ENCODE data around the gene ROR1.
"Not testable (repeated sequence)": the region's sequence is repeated elsewhere in the genome, so short reads cannot be mapped to it uniquely, and the experiment has no call there.

ROR1 gene

GRCh38 chr1:64100791-64101190 is 327.0 kb downstream of the ROR1 start:
- no peak for DNase-seq (ENCODE audit: low read depth in 2 of 2)

DNA sequence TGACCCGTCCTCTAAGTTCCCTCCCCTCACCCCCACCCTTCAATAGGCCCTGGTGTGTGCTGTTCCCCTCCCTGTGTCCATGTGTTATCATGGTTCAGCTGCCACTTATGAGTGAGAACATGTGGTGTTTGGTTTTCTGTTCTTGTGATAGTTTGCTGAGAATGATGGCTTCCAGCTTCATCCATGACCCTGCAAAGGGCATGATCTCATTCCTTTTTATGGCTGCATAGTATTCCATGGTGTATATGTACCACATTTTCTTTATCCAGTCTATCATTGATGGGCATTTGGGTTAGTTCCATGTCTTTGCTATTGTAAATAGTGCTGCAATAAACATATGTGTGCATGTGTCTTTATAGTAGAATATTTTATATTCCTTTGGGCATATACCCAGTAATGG is 330.8 kb downstream of the ROR1 start:
- DNase-seq (ENCODE audit: low read depth in 2 of 2), result not testable (repeated sequence)

DNA sequence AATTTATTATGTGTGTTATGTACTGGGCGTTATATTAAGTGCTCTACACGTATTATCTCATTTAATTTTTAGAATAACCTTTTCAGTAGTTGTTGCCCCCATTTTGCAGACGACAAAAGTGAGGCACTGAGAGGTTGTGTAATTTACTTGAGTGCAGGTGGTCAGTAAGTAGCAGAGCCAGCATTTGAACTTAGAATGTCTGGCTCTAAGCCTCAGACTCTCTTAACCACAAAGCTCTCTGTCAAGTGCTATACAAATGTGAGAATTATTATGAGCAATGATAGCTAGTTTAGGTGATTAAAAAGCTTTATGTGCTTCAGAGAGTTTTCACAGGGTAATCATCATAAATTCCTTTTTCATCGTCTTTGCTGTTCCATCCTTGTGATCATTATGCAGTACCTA is 333.3 kb downstream of the ROR1 start:
- no peak for DNase-seq (ENCODE audit: low read depth in 2 of 2)

DNA sequence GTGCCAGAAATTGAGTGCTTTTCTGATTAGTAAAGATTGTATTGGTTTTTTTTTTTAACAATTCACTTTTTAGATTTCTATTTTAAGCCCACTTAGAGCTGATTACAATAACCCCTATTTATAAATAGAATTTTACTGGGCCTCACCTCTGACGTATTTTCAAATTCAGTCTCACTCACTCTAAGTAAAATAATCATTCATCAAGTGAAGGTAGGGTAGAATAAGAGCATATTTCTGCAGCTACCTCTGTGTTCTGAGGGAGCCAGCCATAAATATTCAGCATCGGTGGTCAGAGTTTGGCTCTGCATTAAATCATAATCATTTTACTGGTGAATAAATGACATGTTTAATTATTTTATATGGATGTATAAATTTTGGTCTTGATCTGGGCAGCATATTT is 333.8 kb downstream of the ROR1 start:
- no peak for DNase-seq (ENCODE audit: low read depth in 2 of 2)

DNA sequence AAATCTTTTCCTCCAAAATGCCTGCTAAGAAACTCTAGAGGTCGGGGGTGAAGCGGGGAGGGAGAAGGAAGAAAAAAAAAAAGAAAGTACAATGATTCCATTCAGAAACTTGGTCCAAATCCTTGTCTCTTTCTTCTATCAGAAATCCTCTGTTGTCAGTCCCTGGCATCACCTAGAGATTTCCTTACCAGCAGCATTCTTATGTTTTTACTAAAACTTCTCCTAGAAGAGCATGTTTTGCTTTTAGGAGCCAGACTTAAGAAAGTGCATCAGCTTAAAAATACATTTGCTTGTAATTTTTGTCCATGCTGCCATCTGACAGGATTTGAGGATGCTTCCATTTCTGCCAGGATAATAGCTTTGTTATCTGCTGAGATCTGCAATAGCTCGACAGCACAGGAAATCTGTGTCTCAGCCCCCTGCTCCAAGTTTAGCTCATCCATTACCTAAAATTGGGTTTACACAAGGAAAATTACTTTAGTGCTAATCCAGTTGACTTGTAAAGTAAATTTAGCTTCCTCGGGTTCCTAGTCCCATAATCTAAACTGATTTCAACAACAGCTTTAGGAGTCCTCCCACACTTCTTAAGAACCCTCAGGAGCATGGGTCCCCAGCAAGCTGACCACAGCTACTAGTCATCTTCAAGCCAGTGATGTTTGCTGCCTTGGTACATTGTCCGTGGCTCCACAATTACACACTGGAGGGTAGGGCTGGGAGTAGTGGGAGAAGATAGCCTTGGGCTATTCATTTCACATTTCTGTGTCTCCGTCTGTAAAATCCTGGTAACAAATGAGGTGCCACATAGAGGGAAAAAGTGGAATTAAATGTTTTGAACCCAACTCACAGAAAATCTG is 337.3 kb downstream of the ROR1 start:
- DNase-seq (ENCODE audit: low read depth in 2 of 2), result no peak

DNA sequence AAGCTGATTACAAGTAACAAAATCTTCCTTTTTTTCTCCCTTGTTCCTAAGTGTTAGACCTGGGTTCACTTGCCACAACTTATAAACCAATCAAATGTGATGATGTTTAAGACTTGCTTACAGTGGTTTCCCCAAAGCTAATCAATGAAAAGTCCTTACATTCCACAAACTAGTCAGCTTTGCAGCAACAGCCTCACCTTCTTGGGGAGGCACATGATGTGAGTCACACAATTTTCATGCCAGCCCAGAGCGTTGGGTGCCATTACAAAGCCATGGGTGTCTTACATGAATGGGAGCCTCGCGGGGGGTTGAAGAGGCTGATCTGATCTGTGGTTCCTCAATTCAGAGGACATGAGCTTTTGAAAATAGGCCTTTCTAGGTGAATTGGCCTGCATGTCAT is 338.0 kb downstream of the ROR1 start:
- no peak for DNase-seq (ENCODE audit: low read depth in 2 of 2)

DNA sequence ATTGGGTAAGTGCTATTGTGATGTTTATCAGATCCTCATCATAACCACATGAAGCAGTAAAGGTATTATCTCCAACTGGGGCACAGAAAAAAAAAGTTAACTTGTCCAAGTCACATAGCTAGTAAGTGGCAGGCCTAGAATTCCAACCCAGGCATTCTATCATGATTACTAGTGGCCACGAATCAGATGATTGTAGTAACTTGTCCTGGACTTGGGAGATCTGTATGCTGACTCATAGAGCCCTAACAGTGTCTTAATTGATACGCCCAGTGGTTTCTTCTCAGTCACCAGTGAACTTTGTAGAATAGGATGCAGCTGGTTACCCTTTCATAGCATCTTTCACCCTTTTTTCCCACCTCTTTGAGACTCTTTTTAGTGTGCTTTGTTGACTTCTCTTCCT is 338.5 kb downstream of the ROR1 start:
- no peak for DNase-seq (ENCODE audit: low read depth in 2 of 2)

GRCh38 chr1:64114012-64114525 is 340.3 kb downstream of the ROR1 start:
- DNase-seq (ENCODE audit: low read depth in 2 of 2), result no peak

DNA sequence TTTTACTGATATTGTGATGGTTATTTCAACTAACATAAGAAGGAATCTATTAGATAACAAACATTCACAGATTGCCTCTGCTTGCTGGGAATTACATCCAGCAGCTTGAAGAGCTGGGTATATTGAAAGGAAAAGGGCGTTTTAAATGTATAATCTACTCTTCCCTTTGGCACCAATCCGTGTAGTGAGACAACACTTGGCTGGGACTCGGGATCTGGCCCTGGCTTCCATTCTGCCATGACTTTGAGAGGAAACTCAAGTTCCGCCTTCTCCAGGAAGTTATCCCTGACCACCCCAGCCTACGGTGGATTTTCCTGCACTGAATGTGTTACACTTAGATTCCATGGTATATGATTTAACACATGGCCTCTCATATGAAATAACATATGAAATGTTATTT is 342.7 kb downstream of the ROR1 start:
- DNase-seq (ENCODE audit: low read depth in 2 of 2), result no peak

GRCh38 chr1:64117492-64117891 is 343.7 kb downstream of the ROR1 start:
- no peak for DNase-seq (ENCODE audit: low read depth in 2 of 2)

- DNase-seq (ENCODE audit: low read depth in 2 of 2), result no peak
Measured at GRCh38 chr1:64121766-64122385, 348.1 kb downstream of the ROR1 start.

DNA sequence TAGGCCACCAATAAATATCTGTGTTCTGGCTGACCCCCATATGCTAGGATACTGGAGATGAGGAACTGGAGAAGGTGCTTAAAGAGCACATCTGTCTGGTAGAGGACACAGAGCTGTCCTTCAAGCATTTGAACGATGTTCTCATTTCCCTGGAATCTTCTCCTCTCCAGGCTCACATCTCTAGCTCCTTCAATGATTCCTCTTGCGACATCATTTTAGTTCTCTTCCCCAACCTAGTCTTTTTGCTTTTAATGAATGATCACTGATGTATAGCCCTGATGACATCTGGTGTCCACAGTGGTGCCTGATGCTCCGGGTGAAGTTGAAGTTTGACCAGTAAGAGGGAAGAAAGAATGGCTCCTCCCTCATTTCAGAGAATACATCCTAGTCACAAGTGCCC is 348.8 kb downstream of the ROR1 start:
- no peak for DNase-seq (ENCODE audit: low read depth in 2 of 2)

- no peak for DNase-seq (ENCODE audit: low read depth in 2 of 2)
Measured at GRCh38 chr1:64124704-64125440, 351.1 kb downstream of the ROR1 start.

DNA sequence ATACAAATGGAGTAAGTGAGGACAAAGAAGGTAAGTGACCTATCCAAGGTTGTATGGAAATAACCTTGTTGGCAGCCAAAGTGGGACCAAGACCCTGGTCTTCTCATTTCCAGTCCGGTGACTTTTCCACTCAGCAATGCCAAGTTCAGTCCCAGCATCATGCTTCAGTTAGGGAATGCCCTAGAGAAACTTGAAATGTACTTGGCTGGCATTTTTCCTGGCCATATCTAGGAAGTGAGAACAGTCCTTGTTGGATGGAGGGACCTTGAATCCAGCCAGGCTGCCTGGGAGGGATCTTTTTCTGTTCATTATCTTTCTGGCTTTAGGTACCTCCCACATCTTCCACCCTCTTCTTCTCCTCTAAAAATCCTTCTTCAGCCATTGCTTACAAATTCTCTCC is 352.8 kb downstream of the ROR1 start:
- no peak for DNase-seq (ENCODE audit: low read depth in 2 of 2)

DNA sequence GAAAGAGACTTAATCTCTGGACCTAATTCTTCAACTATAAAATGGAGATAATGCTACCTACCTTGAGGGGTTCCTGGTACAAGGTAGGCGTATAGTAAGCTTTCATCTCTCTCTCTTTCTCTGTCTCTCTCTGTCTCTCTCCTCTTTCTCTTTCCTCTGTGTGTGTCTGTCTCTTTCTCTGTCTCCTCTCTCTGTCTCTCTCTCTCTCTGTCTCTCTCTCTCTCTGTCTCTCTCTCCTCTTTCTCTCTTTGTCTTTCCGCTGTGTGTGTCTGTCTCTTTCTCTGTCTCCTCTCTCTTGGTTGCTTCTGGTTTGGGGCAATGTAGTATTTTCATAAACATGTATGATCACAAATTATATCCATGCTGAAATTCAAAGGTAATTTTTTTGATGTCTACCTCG is 353.5 kb downstream of the ROR1 start:
- no peak for DNase-seq (ENCODE audit: low read depth in 2 of 2)

DNA sequence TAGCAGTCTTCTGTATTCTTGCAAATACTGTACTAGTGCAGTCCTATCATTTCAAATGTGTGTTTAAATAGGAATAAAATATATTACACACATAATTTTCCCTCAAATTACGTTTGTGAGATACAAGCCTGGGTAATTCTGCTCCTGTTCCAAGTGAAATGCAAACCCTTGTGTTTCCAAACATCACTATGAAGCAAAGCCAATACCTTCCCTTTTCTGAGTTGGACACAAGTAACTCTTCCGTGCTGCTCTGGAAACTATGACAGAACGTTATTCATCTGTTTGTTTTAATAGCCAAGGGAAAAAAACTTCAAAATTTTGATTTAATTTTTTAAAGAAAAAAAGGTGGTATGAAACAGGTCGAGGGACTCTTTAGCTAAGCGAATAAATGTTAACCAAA is 355.9 kb downstream of the ROR1 start:
- no peak for DNase-seq (ENCODE audit: low read depth in 2 of 2)

DNA sequence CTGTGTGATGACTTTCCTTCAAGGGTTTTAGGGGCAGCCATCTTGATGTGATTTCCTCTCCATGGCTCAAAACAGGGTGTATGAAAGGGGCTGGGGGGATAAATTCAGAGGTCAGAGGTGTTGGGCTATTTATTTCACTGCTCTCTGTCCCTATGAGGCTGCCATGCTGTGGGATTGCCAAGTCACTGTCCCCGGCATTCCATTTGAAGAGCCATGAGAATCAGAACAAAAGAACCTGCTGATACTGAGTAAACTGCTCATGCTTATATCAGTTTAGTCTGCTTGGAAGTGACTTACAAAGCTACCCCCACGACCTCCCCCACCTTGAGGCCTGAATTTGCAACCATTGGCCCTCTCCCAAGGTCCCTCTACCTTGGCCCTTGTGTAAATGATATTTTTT is 357.3 kb downstream of the ROR1 start:
- DNase-seq (ENCODE audit: low read depth in 2 of 2), result no peak

GRCh38 chr1:64133036-64133435 is 359.2 kb downstream of the ROR1 start:
- DNase-seq (ENCODE audit: low read depth in 2 of 2), result no peak

DNA sequence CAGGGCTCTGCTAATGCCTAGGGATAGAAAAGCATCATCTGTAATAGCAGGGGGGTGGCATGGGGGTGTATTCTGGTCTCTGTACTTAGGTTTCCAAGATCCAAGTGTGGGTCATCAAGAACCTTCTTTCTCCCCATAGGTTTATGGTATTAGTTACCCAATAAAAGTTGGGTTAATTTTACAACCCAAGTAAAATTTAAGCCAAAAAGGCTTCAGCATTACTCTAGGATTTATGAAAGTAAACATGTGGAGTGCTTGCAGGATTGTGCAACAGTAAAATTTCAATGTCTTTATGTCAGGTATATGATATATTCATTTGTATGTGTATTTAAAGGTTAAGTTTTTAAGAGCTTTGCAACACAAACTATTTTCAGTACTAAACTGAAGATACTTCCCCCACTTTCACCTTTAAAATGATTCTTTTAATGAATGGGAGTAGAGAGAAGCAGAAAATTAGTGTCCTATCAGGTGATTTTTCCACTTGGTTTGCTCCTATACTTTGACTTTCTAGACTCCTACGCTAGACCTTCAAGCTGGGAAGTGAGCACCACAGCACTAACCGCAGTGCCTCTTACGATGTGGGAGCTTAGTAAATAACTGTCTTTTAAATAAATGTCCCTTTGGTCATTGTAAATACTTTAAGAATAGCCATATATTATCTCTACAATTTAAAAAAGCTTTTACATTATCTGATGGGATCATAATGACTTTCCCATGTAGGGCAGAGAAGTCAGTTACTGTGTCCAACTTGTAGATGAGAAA is 361.8 kb downstream of the ROR1 start:
- DNase-seq (ENCODE audit: low read depth in 2 of 2), result no peak

DNA sequence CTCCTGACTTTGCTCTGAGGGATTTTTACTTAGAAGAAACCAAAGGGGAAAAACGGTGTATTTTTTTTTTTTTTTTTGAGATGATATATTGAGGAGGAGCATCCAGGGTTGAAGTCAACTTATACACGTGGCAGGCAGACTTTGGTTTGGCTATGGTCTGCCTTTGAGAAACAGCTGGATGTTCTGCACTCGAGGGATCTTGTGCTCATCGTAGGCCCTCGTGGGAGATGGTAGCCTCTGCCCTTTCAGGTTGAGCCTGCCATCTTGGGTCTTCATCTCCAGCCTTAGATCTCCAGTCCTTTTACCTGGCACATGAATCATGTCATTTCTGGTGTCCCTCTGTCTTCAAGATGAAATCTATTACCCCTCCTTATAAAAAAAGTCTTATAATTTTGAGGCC is 362.5 kb downstream of the ROR1 start:
- no peak for DNase-seq (ENCODE audit: low read depth in 2 of 2)

DNA sequence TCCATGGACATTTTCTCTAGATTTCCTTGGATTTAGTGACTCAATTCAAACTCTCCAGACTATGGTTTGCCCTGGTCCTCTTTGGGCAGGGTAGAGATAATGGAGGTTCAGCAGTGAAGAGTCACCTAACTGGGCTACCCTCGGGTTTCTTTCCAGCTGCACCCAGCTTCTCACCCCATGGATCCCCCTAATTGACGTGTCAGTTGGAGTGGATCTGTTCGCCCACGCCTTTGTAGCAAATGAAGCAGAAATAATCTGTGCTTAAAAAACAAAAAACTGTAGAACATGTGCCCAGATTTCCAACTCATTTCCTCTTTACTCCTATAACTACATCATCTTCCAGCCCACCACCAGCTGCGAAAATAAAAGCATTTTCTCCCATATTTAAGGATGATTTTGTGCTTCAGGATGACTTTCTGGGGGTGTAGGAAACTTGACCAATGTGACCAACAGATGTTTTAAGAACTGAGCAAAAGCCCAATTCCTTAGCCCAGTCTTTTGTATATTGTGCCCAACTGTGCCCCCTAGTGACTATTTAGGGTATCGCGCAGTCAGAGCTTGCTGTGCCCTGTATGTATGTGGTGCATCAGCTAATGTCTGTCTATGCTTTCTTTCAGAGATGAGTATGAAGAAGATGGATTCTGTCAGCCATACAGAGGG is 363.1 kb downstream of the ROR1 start:
- peak; percentile 39 to 50 for DNase-seq (ENCODE audit: low read depth in 2 of 2)
